Kidney epithelial cell (primary cell): ENCODE results near the gene ANKRD28. TPM values are rescaled to one million over a fixed set of nuclear protein-coding genes. Genes with fewer than 3 reads are reported as not detected.

ENCODE experiments used
- DNase-seq: peaks from one replicate; pipeline ENCODE4 v3.0.0-alpha.2; 2010; ENCODE audit warnings: low read depth
- H3K27me3 ChIP-seq: 2 replicates; pipeline ENCODE4 v1.6.0; 2011; ENCODE audit warnings: low read length; ENCODE audit not compliant: control insufficient read depth, insufficient read depth
- H3K36me3 ChIP-seq: 2 replicates; pipeline ENCODE4 v1.5.1; 2011; ENCODE audit warnings: low read length; ENCODE audit not compliant: control insufficient read depth, insufficient read depth
- H3K4me3 ChIP-seq: 2 replicates; pipeline ENCODE4 v1.5.1; 2011; ENCODE audit warnings: low read depth, mild to moderate bottlenecking, control low read depth, low read length
- total RNA-seq: library from RNA; depleted of rRNA; stranded (reverse); fragments of >200 nt; gene quantifications from 2 replicates; pipeline ENCODE4 v1.2.3, GENCODE V29; 2015
- TF ChIP-seq, protein P1 (sequence below): IDR thresholded peaks from 2 replicates; pipeline ENCODE4 v1.5.1; 2011; ENCODE audit warnings: mild to moderate bottlenecking, moderate library complexity, low read length, control low read depth, inconsistent platforms; ENCODE audit not compliant: insufficient read depth, poor library complexity, severe bottlenecking

The ANKRD28 gene
- total RNA-seq, 1 donor from 2014 or later = 27.4 TPM

- TF ChIP-seq, protein P1, sequence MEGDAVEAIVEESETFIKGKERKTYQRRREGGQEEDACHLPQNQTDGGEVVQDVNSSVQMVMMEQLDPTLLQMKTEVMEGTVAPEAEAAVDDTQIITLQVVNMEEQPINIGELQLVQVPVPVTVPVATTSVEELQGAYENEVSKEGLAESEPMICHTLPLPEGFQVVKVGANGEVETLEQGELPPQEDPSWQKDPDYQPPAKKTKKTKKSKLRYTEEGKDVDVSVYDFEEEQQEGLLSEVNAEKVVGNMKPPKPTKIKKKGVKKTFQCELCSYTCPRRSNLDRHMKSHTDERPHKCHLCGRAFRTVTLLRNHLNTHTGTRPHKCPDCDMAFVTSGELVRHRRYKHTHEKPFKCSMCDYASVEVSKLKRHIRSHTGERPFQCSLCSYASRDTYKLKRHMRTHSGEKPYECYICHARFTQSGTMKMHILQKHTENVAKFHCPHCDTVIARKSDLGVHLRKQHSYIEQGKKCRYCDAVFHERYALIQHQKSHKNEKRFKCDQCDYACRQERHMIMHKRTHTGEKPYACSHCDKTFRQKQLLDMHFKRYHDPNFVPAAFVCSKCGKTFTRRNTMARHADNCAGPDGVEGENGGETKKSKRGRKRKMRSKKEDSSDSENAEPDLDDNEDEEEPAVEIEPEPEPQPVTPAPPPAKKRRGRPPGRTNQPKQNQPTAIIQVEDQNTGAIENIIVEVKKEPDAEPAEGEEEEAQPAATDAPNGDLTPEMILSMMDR = no peak
- no peaks in the 10 kb centered on the region for H3K36me3 ChIP-seq
- no peak overlapping the region for H3K4me3 ChIP-seq
- DNase-seq = no peak
- no peaks in the 10 kb centered on the region for H3K27me3 ChIP-seq
These were observed 159.4 kb downstream of the ANKRD28 start for GRCh38 chr3:15638193-15638890.

GRCh38 chr3:15637131-15637951 lies 160.4 kb downstream of the ANKRD28 start:
- Histone ChIP-seq H3K4me3 (no peak overlapping the region), H3K36me3 (no peaks in the 10 kb centered on the region), H3K27me3 (no peaks in the 10 kb centered on the region)
- TF ChIP-seq, protein P1 = no peak
- DNase-seq = no peak

GRCh38 chr3:15636028-15636709 lies 161.6 kb downstream of the ANKRD28 start:
- Histone ChIP-seq H3K36me3 (no peaks in the 10 kb centered on the region), H3K4me3 (no peak overlapping the region), H3K27me3 (no peaks in the 10 kb centered on the region)
- no peak for DNase-seq
- TF ChIP-seq, protein P1 = no peak

- DNase-seq = no peak
- TF ChIP-seq, protein P1 = no peak
- Histone ChIP-seq H3K36me3 (no peaks in the 10 kb centered on the region), H3K27me3 (no peaks in the 10 kb centered on the region), H3K4me3 (no peak overlapping the region)
These were observed 162.6 kb downstream of the ANKRD28 start for GRCh38 chr3:15635121-15635661.

GRCh38 chr3:15634671-15635070 lies 163.1 kb downstream of the ANKRD28 start:
- no peak for DNase-seq
- no peaks in the 10 kb centered on the region for H3K27me3 ChIP-seq
- no peak overlapping the region for H3K4me3 ChIP-seq

More at GRCh38 chr3:15634671-15635070, 163.1 kb downstream of the ANKRD28 start:
- TF ChIP-seq, protein P1 = no peak
- no peaks in the 10 kb centered on the region for H3K36me3 ChIP-seq
